Limb (tissue), 2 donors: ENCODE measurements around the gene SYT1.
"Not testable (repeated sequence)": the region's sequence is repeated elsewhere in the genome, so short reads cannot be mapped to it uniquely, and the experiment has no call there.

Source experiments
- DNase-seq, 2 donors: peaks; one replicate each; pipeline ENCODE4 v3.0.0-alpha.2; 2016; ENCODE audit errors: extremely low spot score in 2 of 2

The SYT1 gene

GRCh38 chr12:78966926-78967325, 102.4 kb downstream of the SYT1 start:
- DNase-seq, result no peak

- no peak for DNase-seq
Observed at GRCh38 chr12:78968226-78968625, 103.7 kb downstream of the SYT1 start.

- no peak for DNase-seq
Observed at GRCh38 chr12:78970041-78970440, 105.5 kb downstream of the SYT1 start.

- no peak for DNase-seq
Observed at GRCh38 chr12:78977304-78977867, 112.8 kb downstream of the SYT1 start.

- DNase-seq, result no peak
Observed at GRCh38 chr12:78994168-78994791, 129.7 kb downstream of the SYT1 start.

- no peak for DNase-seq
Observed at GRCh38 chr12:79000501-79000900, 135.9 kb downstream of the SYT1 start.

- no peak for DNase-seq
Observed at GRCh38 chr12:79001404-79001803, 136.8 kb downstream of the SYT1 start.

GRCh38 chr12:79006306-79006705, 141.7 kb downstream of the SYT1 start:
- peak in 1 of 2 donors; percentile 14 for DNase-seq

- no peak for DNase-seq
Observed at GRCh38 chr12:79008591-79008990, 144.0 kb downstream of the SYT1 start.

- DNase-seq, result no peak
Observed at GRCh38 chr12:79012636-79013035, 148.1 kb downstream of the SYT1 start.

- peak in 1 of 2 donors; percentile 8 for DNase-seq
Observed at GRCh38 chr12:79016181-79016580, 151.6 kb downstream of the SYT1 start.

- no peak for DNase-seq
Observed at GRCh38 chr12:79019672-79020071, 155.1 kb downstream of the SYT1 start.

- DNase-seq, result no peak
Observed at GRCh38 chr12:79020106-79020505, 155.5 kb downstream of the SYT1 start.

- no peak for DNase-seq
Observed at GRCh38 chr12:79021021-79021420, 156.4 kb downstream of the SYT1 start.

- DNase-seq, result no peak
Observed at GRCh38 chr12:79023261-79023660, 158.7 kb downstream of the SYT1 start.

- no peak for DNase-seq
Observed at GRCh38 chr12:79023784-79024183, 159.2 kb downstream of the SYT1 start.

GRCh38 chr12:79033788-79034187, 169.2 kb downstream of the SYT1 start:
- no peak for DNase-seq

GRCh38 chr12:79044748-79045147, 180.2 kb downstream of the SYT1 start:
- DNase-seq, result not testable (repeated sequence)

GRCh38 chr12:79045149-79045703, 180.7 kb downstream of the SYT1 start:
- DNase-seq, result not testable (repeated sequence)

- no peak for DNase-seq
Observed at GRCh38 chr12:79046021-79046420, 181.4 kb downstream of the SYT1 start.

GRCh38 chr12:79048962-79049361, 184.4 kb downstream of the SYT1 start:
- DNase-seq, result no peak

GRCh38 chr12:79053394-79053793, 188.8 kb downstream of the SYT1 start:
- no peak for DNase-seq
